ENCODE data around the gene CLDN9. TPM values are rescaled to one million over a fixed set of nuclear protein-coding genes. Genes with fewer than 3 reads are reported as not detected.
A peak's percentile ranks its signal among the peaks of the same experiment; 100 is the strongest.

CLDN9 gene
- total and polyA plus RNA-seq, 2 experiments from 2014 or later: 3.5 to 8.9 TPM

- H3K4me2 ChIP-seq: peak overlapping the region; percentile 66
- H3K4me3 ChIP-seq: no peak overlapping the region
- H3K9me2 ChIP-seq (replicated peaks; ENCODE audit: insufficient read depth): no peaks in the 10 kb centered on the region
- no peaks in the 10 kb centered on the region for H3K36me3 ChIP-seq (replicated peaks; ENCODE audit: insufficient read depth, low read depth)
- peaks cover 16% of the 10 kb centered on the region for H3K79me2 ChIP-seq
- H3K27ac ChIP-seq: peak overlapping the region; percentile 97
- no peak for TF ChIP-seq EZH2 (IDR thresholded peaks at IDR 0.05; ENCODE audit: borderline replicate concordance)
- H3K27me3 ChIP-seq: peaks cover 7% of the 10 kb centered on the region
- no peak overlapping the region for H2AFZ ChIP-seq
- H3K4me1 ChIP-seq (ENCODE audit: insufficient read depth): peaks cover 40% of the 10 kb centered on the region
- no peaks in the 10 kb centered on the region for H3K9me3 ChIP-seq (ENCODE audit: low read depth)
- DNase-seq (ENCODE audit: low spot score): no peak
- peaks cover 6% of the 10 kb centered on the region for H4K20me1 ChIP-seq (ENCODE audit: insufficient read depth, poor library complexity, severe bottlenecking)
- 63% methylated on average over 21 of the region's 27 CpGs for WGBS (ENCODE audit: low lambda C conversion rate, missing lambda C conversion rate)
These were observed 798 bp downstream of the CLDN9 start for GRCh38 chr16:3013491-3013951.

GRCh38 chr16:3013998-3014690, 1.4 kb downstream of the CLDN9 start:
- Histone ChIP-seq H3K36me3 (replicated peaks; ENCODE audit: insufficient read depth, low read depth) (no peaks in the 10 kb centered on the region), H3K79me2 (peaks cover 21% of the 10 kb centered on the region), H3K27me3 (peaks cover 7% of the 10 kb centered on the region), H3K4me1 (ENCODE audit: insufficient read depth) (peaks cover 33% of the 10 kb centered on the region), H3K27ac (no peak overlapping the region), H3K9me2 (replicated peaks; ENCODE audit: insufficient read depth) (no peaks in the 10 kb centered on the region), H3K4me2 (peak overlapping the region; percentile 66), H3K4me3 (no peak overlapping the region), H4K20me1 (ENCODE audit: insufficient read depth, poor library complexity, severe bottlenecking) (peaks cover 6% of the 10 kb centered on the region), H3K9me3 (ENCODE audit: low read depth) (no peaks in the 10 kb centered on the region), H2AFZ (no peak overlapping the region)
- no peak for DNase-seq (ENCODE audit: low spot score)
- TF ChIP-seq EZH2phosphoT487 (IDR thresholded peaks at IDR 0.05; ENCODE audit: low read depth, severe bottlenecking, unreplicated experiment) (no peak), CTCF (IDR thresholded peaks at IDR 0.05; ENCODE audit: poor library complexity) (no peak), EZH2 (IDR thresholded peaks at IDR 0.05; ENCODE audit: borderline replicate concordance) (no peak)
- 79% methylated on average over 12 of the region's 12 CpGs for WGBS (ENCODE audit: low lambda C conversion rate, missing lambda C conversion rate)

- H3K27ac ChIP-seq: no peak overlapping the region
- peaks cover 28% of the 10 kb centered on the region for H3K79me2 ChIP-seq
- no peak overlapping the region for H3K4me3 ChIP-seq
- H3K36me3 ChIP-seq (replicated peaks; ENCODE audit: insufficient read depth, low read depth): no peaks in the 10 kb centered on the region
- H3K9me2 ChIP-seq (replicated peaks; ENCODE audit: insufficient read depth): no peaks in the 10 kb centered on the region
- WGBS (ENCODE audit: low lambda C conversion rate, missing lambda C conversion rate): 96% methylated on average over 6 of the region's 6 CpGs
- H3K9me3 ChIP-seq (ENCODE audit: low read depth): no peaks in the 10 kb centered on the region
- no peak for DNase-seq (ENCODE audit: low spot score)
- H4K20me1 ChIP-seq (ENCODE audit: insufficient read depth, poor library complexity, severe bottlenecking): peaks cover 6% of the 10 kb centered on the region
- H2AFZ ChIP-seq: no peak overlapping the region
- no peak for TF ChIP-seq CTCF (IDR thresholded peaks at IDR 0.05; ENCODE audit: poor library complexity)
- TF ChIP-seq EZH2 (IDR thresholded peaks at IDR 0.05; ENCODE audit: borderline replicate concordance): no peak
- TF ChIP-seq EZH2phosphoT487 (IDR thresholded peaks at IDR 0.05; ENCODE audit: low read depth, severe bottlenecking, unreplicated experiment): no peak
- H3K4me2 ChIP-seq: no peak overlapping the region
- H3K27me3 ChIP-seq: peaks cover 7% of the 10 kb centered on the region
- peaks cover 33% of the 10 kb centered on the region for H3K4me1 ChIP-seq (ENCODE audit: insufficient read depth)
These were observed 2.2 kb downstream of the CLDN9 start for GRCh38 chr16:3014971-3015370.

GRCh38 chr16:3015865-3016521, 3.3 kb downstream of the CLDN9 start:
- 79% methylated on average over 13 of the region's 13 CpGs for WGBS (ENCODE audit: low lambda C conversion rate, missing lambda C conversion rate)

More at GRCh38 chr16:3015865-3016521, 3.3 kb downstream of the CLDN9 start:
- Histone ChIP-seq H3K4me1 (ENCODE audit: insufficient read depth) (peaks cover 25% of the 10 kb centered on the region), H4K20me1 (ENCODE audit: insufficient read depth, poor library complexity, severe bottlenecking) (peaks cover 6% of the 10 kb centered on the region), H3K9me2 (replicated peaks; ENCODE audit: insufficient read depth) (no peaks in the 10 kb centered on the region), H3K4me3 (no peak overlapping the region), H3K36me3 (replicated peaks; ENCODE audit: insufficient read depth, low read depth) (no peaks in the 10 kb centered on the region), H3K27ac (no peak overlapping the region), H3K79me2 (peaks cover 28% of the 10 kb centered on the region), H3K4me2 (peak overlapping the region; percentile 57), H2AFZ (no peak overlapping the region), H3K27me3 (peaks cover 7% of the 10 kb centered on the region), H3K9me3 (ENCODE audit: low read depth) (no peaks in the 10 kb centered on the region)
- TF ChIP-seq EZH2 (IDR thresholded peaks at IDR 0.05; ENCODE audit: borderline replicate concordance) (no peak), CTCF (IDR thresholded peaks at IDR 0.05; ENCODE audit: poor library complexity) (no peak), EZH2phosphoT487 (IDR thresholded peaks at IDR 0.05; ENCODE audit: low read depth, severe bottlenecking, unreplicated experiment) (no peak)
- DNase-seq (ENCODE audit: low spot score): no peak
